HCT116 (cell line): ENCODE measurements around the gene ANKZF1.

Experiments used
- CEBPB ChIP-seq: IDR thresholded peaks from 2 replicates; pipeline ENCODE4 v1.6.1; 2012; ENCODE audit warnings: low read depth
- POLR2A ChIP-seq: IDR thresholded peaks from 2 replicates; pipeline ENCODE4 v1.7.0; 2011; ENCODE audit warnings: borderline replicate concordance; ENCODE audit not compliant: insufficient read depth, insufficient read length; ENCODE audit errors: extremely low read depth
- TF ChIP-seq, protein P1 (sequence below), 3 experiments: fragments of 200-600 bp in 1 of 3; sonication (generic) in 1 of 3; IDR thresholded peaks in 2 of 3; conservative IDR thresholded peaks in 1 of 3; 2 replicates each; pipeline ENCODE4 v1.5.1; 2012 to 2017; ENCODE audit warnings: low read depth in 2 of 3, low read length in 2 of 3, antibody characterized with exemption in 1 of 3, borderline replicate concordance in 1 of 3, control low read depth in 1 of 3, mild to moderate bottlenecking in 1 of 3, mixed read lengths in 1 of 3, mixed run types in 1 of 3, moderate library complexity in 1 of 3; ENCODE audit not compliant: insufficient read depth in 1 of 3

DNA sequence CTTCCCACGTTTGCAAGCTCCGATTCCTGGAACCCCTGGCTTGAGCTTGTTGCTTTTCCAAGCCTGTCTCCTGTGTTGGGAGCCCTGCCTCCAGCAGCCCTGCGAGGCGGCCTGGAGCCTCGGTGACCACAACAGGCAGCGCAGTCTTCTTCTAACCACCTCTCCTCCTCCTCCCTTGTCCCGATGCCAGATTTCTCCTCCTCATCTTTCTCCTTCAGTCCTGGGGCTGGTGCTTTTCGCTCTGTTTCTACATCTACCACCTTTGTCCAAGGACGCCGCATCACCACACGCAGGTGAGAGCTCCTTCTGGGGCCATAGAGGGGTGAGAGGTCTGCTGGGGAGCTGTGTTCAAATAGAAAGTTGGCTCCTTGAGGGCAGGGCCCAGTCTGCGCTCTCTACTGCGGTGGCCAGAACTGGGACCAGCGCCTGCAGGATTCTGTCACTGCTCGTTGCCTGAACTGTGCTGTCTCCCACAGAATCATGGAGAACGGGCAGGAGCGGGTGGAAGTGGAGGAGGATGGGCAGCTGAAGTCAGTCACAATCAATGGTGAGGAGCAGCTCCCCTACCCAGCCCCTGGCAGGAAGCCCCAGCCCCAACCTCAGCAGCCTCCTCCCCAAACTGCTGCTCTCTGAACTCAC lies 53.5 kb downstream of the ANKZF1 start:
- TF ChIP-seq, protein P1, sequence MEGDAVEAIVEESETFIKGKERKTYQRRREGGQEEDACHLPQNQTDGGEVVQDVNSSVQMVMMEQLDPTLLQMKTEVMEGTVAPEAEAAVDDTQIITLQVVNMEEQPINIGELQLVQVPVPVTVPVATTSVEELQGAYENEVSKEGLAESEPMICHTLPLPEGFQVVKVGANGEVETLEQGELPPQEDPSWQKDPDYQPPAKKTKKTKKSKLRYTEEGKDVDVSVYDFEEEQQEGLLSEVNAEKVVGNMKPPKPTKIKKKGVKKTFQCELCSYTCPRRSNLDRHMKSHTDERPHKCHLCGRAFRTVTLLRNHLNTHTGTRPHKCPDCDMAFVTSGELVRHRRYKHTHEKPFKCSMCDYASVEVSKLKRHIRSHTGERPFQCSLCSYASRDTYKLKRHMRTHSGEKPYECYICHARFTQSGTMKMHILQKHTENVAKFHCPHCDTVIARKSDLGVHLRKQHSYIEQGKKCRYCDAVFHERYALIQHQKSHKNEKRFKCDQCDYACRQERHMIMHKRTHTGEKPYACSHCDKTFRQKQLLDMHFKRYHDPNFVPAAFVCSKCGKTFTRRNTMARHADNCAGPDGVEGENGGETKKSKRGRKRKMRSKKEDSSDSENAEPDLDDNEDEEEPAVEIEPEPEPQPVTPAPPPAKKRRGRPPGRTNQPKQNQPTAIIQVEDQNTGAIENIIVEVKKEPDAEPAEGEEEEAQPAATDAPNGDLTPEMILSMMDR (IDR thresholded peaks at IDR 0.05 in 2 of 3, conservative IDR thresholded peaks at IDR 0.05 in 1 of 3; ENCODE audit: borderline replicate concordance in 1 of 3, insufficient read depth in 1 of 3, low read depth in 2 of 3, low read length in 2 of 3) = no peak
- TF ChIP-seq POLR2A = no peak
- no peak for TF ChIP-seq CEBPB
